Trophoblast cell (in vitro differentiated cells and primary cell): ENCODE data around the gene STOM.

Experiments
- DNase-seq, 2 donors: peaks; one replicate each; pipeline ENCODE4 v3.0.0-alpha.2; 2016
- H2AFZ ChIP-seq: 2 replicates; pipeline ENCODE4 v1.6.1; 2013; ENCODE audit warnings: low read length, moderate library complexity, mild to moderate bottlenecking; ENCODE audit not compliant: insufficient read depth, poor library complexity
- H2AK5ac ChIP-seq: 2 replicates; pipeline ENCODE4 v1.6.1; 2013; ENCODE audit warnings: mild to moderate bottlenecking, low read length
- H2BK120ac ChIP-seq: 2 replicates; pipeline ENCODE4 v1.6.1; 2013; ENCODE audit warnings: low read length, mild to moderate bottlenecking, moderate library complexity; ENCODE audit not compliant: insufficient read depth, poor library complexity
- H2BK12ac ChIP-seq: 2 replicates; pipeline ENCODE4 v1.6.1; 2013; ENCODE audit warnings: mild to moderate bottlenecking, low read length, moderate library complexity
- H2BK5ac ChIP-seq: 2 replicates; pipeline ENCODE4 v1.6.1; 2013; ENCODE audit warnings: low read length, low read depth, moderate library complexity, mild to moderate bottlenecking; ENCODE audit not compliant: poor library complexity
- H3K14ac ChIP-seq: 2 replicates; pipeline ENCODE4 v1.6.1; 2013; ENCODE audit warnings: mild to moderate bottlenecking, low read length
- H3K18ac ChIP-seq: 2 replicates; pipeline ENCODE4 v1.6.1; 2013; ENCODE audit warnings: mild to moderate bottlenecking, low read length
- H3K23ac ChIP-seq: 2 replicates; pipeline ENCODE4 v1.6.1; 2013; ENCODE audit warnings: low read length
- H3K27ac ChIP-seq: 2 replicates; pipeline ENCODE4 v1.5.1; 2013; ENCODE audit warnings: low read depth, mild to moderate bottlenecking, inconsistent platforms, low read length, moderate library complexity
- H3K27me3 ChIP-seq: 2 replicates; pipeline ENCODE4 v1.6.1; 2013; ENCODE audit warnings: inconsistent platforms, mild to moderate bottlenecking, low read length, moderate library complexity; ENCODE audit not compliant: insufficient read depth
- H3K36me3 ChIP-seq, 2 experiments: 1 replicate in 1 of 2; 2 replicates in 1 of 2; pipeline ENCODE4 v1.6.1; 2013; ENCODE audit warnings: low read length in 2 of 2, mild to moderate bottlenecking in 2 of 2, moderate library complexity in 1 of 2; ENCODE audit not compliant: insufficient read depth in 2 of 2, control insufficient read depth in 1 of 2
- H3K4ac ChIP-seq: 2 replicates; pipeline ENCODE4 v1.6.1; 2013; ENCODE audit warnings: low read depth, mild to moderate bottlenecking, low read length, moderate library complexity
- H3K4me1 ChIP-seq, 2 experiments: 1 replicate in 1 of 2; 2 replicates in 1 of 2; pipeline ENCODE4 v1.6.1; 2013; ENCODE audit warnings: low read length in 2 of 2, mild to moderate bottlenecking in 2 of 2, moderate library complexity in 1 of 2; ENCODE audit not compliant: insufficient read depth in 2 of 2, control insufficient read depth in 1 of 2
- H3K4me2 ChIP-seq: 2 replicates; pipeline ENCODE4 v1.6.1; 2013; ENCODE audit warnings: inconsistent platforms, mild to moderate bottlenecking, low read length, moderate library complexity
- H3K4me3 ChIP-seq: 2 replicates; pipeline ENCODE4 v1.5.1; 2013; ENCODE audit warnings: mild to moderate bottlenecking, low read depth, low read length, inconsistent platforms
- H3K79me1 ChIP-seq: one replicate; pipeline ENCODE4 v1.6.1; 2013; ENCODE audit warnings: low read length
- H3K79me2 ChIP-seq: 2 replicates; pipeline ENCODE4 v1.6.1; 2013; ENCODE audit warnings: low read length, mild to moderate bottlenecking; ENCODE audit not compliant: control insufficient read depth, insufficient read depth, poor library complexity
- H3K9ac ChIP-seq: 2 replicates; pipeline ENCODE4 v1.6.1; 2013; ENCODE audit warnings: mild to moderate bottlenecking, low read length
- H3K9me3 ChIP-seq: 2 replicates; pipeline ENCODE4 v1.6.1; 2013; ENCODE audit warnings: low read depth, mild to moderate bottlenecking, control low read depth, inconsistent platforms, low read length; ENCODE audit not compliant: insufficient read depth
- H4K12ac ChIP-seq: 2 replicates; pipeline ENCODE4 v1.6.1; 2013; ENCODE audit warnings: low read depth, mild to moderate bottlenecking, low read length, moderate library complexity
- H4K8ac ChIP-seq: 2 replicates; pipeline ENCODE4 v1.6.1; 2013; ENCODE audit warnings: low read depth, mild to moderate bottlenecking, low read length, moderate library complexity
- H4K91ac ChIP-seq: one replicate; pipeline ENCODE4 v1.6.1; 2013; ENCODE audit warnings: low read depth, mild to moderate bottlenecking, low read length, moderate library complexity
- WGBS: extraction: QIAGEN DNeasy Blood & Tissue Kit; methylation state at CpG from one replicate; pipeline ENCODE4 v1.1.7; 2013; ENCODE audit warnings: missing lambda C conversion rate; ENCODE audit not compliant: insufficient read length, insufficient coverage; ENCODE audit errors: extremely low coverage; 5-methylcytosine and 5-hydroxymethylcytosine counted together

STOM gene

DNA sequence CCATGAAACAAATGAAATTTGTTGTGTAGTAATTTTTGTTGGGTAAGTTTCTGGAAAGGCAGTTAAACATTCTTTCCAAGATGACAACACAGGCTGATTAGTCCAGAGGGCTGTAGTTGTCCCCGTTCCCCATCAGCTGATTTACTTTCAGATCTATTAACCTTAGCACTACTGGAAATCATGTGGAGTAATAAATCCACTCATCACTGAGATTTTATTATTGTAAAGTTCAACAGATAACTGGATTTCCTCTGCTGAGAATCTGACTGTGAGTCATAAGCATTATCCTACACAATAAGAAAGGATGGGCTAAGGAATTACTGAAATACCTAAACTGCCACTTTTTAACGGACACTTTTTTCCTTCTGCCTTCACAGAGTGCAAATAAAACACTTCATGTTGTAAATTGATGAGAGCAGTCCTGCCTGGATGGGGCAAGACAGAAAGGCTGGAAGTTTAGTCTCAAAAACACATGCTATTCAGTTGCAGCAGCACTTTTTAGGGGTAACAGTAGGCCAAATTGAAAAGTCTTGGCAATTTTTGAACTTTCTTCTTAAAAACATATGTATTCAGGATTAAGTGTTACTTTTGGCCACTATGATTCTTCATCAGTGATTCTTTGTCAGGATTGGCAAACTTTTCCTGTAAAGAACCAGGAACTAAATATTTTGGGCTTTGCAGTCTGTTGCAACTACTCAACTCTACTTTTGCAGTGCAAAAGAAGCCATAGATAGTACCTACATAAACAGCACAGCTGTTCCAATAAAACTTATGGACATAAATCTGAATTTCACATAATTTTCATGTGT, 7.0 kb downstream of the STOM start:
- peaks cover 2% of the 10 kb centered on the region for H3K79me2 ChIP-seq
- H3K18ac ChIP-seq, result no peak overlapping the region
- no peak overlapping the region for H3K4ac ChIP-seq
- H2AK5ac ChIP-seq, result no peak overlapping the region
- no peak overlapping the region for H3K14ac ChIP-seq
- H2AFZ ChIP-seq, result no peak overlapping the region
- no peak overlapping the region for H3K9ac ChIP-seq
- no peak overlapping the region for H3K4me3 ChIP-seq
- no peaks in the 10 kb centered on the region for H3K9me3 ChIP-seq
- DNase-seq, result peak in 1 of 2 donors; percentile 42
- H2BK120ac ChIP-seq, result no peak overlapping the region
- no peaks in the 10 kb centered on the region for H3K79me1 ChIP-seq
- peaks cover 3 to 5% of the 10 kb centered on the region in 2 experiments for H3K36me3 ChIP-seq
- H4K12ac ChIP-seq, result no peak overlapping the region
- no peak overlapping the region for H3K23ac ChIP-seq
- H4K91ac ChIP-seq, result no peak overlapping the region
- no peak overlapping the region for H2BK12ac ChIP-seq
- peak overlapping the region; percentile 37 for H3K27ac ChIP-seq
- H3K4me2 ChIP-seq, result no peak overlapping the region
- no CpG with 5 or more reads among the region's 2 CpGs for WGBS
- no peak overlapping the region for H4K8ac ChIP-seq
- H3K27me3 ChIP-seq, result no peaks in the 10 kb centered on the region
- H3K4me1 ChIP-seq, result peaks cover 3 to 7% of the 10 kb centered on the region in 2 experiments
- H2BK5ac ChIP-seq, result peak overlapping the region; percentile 63

DNA sequence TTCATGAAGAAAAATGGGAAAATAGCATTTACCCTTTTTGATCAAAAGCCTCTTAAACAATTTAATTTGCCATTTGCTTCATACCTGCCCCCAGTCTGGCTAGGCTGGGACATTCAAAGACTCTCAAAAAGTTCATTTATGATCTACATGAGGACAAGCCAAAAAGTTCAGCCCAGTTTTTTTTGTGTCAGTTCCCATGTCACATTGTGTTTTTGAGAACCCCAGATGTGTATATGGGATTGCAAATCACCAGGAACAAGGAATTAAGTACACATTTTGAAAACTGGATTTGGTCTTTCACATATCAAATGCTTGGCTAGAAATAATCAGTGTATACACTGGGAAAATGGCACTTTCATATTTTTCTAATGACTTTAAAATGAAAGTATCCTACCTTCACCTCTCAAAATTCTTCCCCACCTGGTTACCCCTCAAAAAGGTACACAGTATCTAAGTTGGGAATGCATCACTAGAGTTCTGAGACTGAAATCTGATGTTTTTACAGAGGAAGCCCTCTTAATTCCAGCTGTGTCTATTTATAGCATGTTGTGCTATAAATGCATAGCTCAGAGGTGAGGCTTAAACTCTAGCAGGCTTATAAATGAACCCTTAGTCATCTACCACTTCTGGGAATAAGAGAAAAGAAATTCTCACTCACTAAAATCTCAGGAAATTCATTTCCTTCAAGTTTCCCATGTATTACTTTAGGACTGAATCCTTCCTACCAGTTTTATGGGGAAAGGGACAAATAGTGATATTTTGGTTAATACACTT, 9.3 kb downstream of the STOM start:
- Histone ChIP-seq H3K4ac (peak overlapping the region; percentile 14), H2BK120ac (no peak overlapping the region), H3K4me3 (no peak overlapping the region), H3K9me3 (no peaks in the 10 kb centered on the region), H3K4me2 (no peak overlapping the region), H2AFZ (no peak overlapping the region), H3K27ac (no peak overlapping the region), H4K12ac (no peak overlapping the region), H3K4me1 (peaks cover 2 to 3% of the 10 kb centered on the region in 2 experiments), H3K27me3 (no peaks in the 10 kb centered on the region), H3K14ac (no peak overlapping the region), H3K79me1 (no peaks in the 10 kb centered on the region), H2BK5ac (no peak overlapping the region), H2AK5ac (no peak overlapping the region), H3K36me3 (peaks cover 3 to 10% of the 10 kb centered on the region in 2 experiments), H2BK12ac (no peak overlapping the region), H3K9ac (no peak overlapping the region), H4K8ac (no peak overlapping the region), H3K79me2 (peaks cover 2% of the 10 kb centered on the region), H3K18ac (no peak overlapping the region), H3K23ac (no peak overlapping the region), H4K91ac (no peak overlapping the region)
- DNase-seq, result no peak

DNA sequence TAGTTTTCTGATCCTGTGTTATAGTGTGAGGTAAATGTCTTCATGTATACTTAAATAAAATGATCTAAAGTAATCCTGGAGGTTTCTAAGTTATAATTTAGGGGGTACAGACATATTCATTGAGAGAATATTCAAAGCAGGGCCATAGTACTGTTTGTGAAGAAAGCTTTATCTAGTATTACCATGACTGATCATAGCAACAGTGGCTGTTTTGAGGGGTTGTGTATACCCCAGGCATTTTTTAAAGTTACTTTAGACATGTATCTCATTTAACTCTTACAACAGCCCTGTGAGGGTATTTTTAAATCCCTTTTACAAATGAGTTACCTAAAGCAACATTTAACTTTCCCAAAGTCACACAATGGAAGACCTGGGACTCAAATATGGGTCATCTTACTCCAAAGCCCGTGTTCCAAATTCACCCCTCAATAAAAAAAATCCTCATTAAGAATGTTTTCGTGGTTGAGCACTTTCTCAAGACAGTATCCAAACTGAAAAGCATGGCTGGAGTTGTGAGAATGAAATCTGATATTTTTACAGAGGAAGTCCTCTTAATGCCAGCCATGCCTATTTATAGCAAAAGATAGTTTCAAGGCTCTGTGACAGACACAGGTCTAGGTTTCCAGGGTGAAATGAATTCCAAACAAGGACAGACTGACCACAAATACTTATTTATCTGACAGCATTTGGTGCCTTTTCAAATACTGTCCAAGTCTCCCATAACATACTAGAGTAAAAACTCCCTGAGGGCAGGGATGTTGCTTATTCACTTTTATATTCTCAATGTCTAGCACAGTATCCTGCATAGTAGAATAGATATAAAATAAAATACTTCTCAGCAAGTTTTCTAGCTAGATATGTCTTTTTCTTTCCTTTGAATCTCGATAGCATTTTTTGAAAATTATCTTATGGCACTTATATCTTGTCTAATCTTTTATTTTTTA, 10.4 kb downstream of the STOM start:
- H3K4me1 ChIP-seq, result peaks cover 2 to 3% of the 10 kb centered on the region in 2 experiments
- no peak overlapping the region for H3K23ac ChIP-seq
- H3K4me3 ChIP-seq, result no peak overlapping the region
- H3K79me2 ChIP-seq, result peaks cover 2% of the 10 kb centered on the region
- H2BK120ac ChIP-seq, result no peak overlapping the region
- H4K12ac ChIP-seq, result no peak overlapping the region
- no CpG with 5 or more reads among the region's 3 CpGs for WGBS
- no peak overlapping the region for H4K91ac ChIP-seq
- H3K14ac ChIP-seq, result no peak overlapping the region
- H2BK5ac ChIP-seq, result no peak overlapping the region
- no peak overlapping the region for H3K18ac ChIP-seq
- H3K9me3 ChIP-seq, result no peaks in the 10 kb centered on the region
- H3K4ac ChIP-seq, result no peak overlapping the region
- no peak overlapping the region for H3K9ac ChIP-seq
- peaks cover 7 to 15% of the 10 kb centered on the region in 2 experiments for H3K36me3 ChIP-seq
- no peak overlapping the region for H2BK12ac ChIP-seq
- H3K4me2 ChIP-seq, result no peak overlapping the region
- no peak overlapping the region for H2AK5ac ChIP-seq
- H3K27ac ChIP-seq, result peak overlapping the region; percentile 12
- H3K27me3 ChIP-seq, result no peaks in the 10 kb centered on the region
- H3K79me1 ChIP-seq, result no peaks in the 10 kb centered on the region
- DNase-seq, result no peak
- H2AFZ ChIP-seq, result no peak overlapping the region
- no peak overlapping the region for H4K8ac ChIP-seq

DNA sequence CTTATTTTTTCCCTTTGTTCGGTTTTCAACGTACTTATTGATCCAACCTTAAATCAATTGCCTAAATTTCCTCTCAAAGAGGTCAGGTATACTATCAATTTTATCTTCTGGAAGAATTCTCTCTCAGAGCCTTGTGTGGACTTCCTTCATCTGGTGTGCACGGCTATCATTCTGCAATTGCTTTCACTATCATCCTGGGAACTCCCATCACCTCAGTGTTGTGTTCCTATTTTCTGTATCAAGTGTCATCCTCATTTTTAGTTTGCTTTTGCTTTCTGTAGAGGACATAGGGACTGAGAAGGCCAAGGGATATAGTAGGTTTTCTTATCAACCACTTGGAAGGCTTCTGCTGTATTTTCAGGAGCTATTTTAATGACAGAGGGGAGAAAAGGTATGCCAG, 11.3 kb downstream of the STOM start:
- Histone ChIP-seq H4K12ac (no peak overlapping the region), H3K27ac (no peak overlapping the region), H3K9ac (no peak overlapping the region), H2BK12ac (no peak overlapping the region), H4K8ac (no peak overlapping the region), H3K79me2 (peaks cover 2% of the 10 kb centered on the region), H3K14ac (no peak overlapping the region), H3K4me2 (no peak overlapping the region), H2BK5ac (no peak overlapping the region), H3K9me3 (no peaks in the 10 kb centered on the region), H3K23ac (no peak overlapping the region), H3K18ac (no peak overlapping the region), H3K27me3 (no peaks in the 10 kb centered on the region), H3K4me1 (peaks cover 2 to 3% of the 10 kb centered on the region in 2 experiments), H3K79me1 (no peaks in the 10 kb centered on the region), H2AK5ac (no peak overlapping the region), H3K4ac (peak overlapping the region; percentile 29), H2BK120ac (no peak overlapping the region), H4K91ac (no peak overlapping the region), H2AFZ (no peak overlapping the region), H3K4me3 (no peak overlapping the region), H3K36me3 (peaks cover 9 to 20% of the 10 kb centered on the region in 2 experiments)
- no peak for DNase-seq
- WGBS, result no CpG with 5 or more reads among the region's 3 CpGs
